ENCODE data around the gene PTPN20. TPM values are rescaled to one million over a fixed set of nuclear protein-coding genes. Genes with fewer than 3 reads are reported as not detected.

PTPN20 gene
- total and polyA plus RNA-seq, 10 donors = 0.39 to 13.9 (median 2.8) TPM

- intact Hi-C loops (cut with DNase I; ENCODE audit: low total_unique reads) = no loop called here
- WGBS, 5 donors = 72 to 91% (median 83%) methylated on average over 4 to 5 of the region's 5 CpGs
- no peak overlapping the region for H3K4me3 ChIP-seq
- no peak overlapping the region for H3K27ac ChIP-seq
- no peak for DNase-seq
- H3K27me3 ChIP-seq (replicated peaks in 1 of 7) = no peaks in the 10 kb centered on the region
- no peaks in the 10 kb centered on the region for H3K9me3 ChIP-seq
- H3K4me1 ChIP-seq = no peaks in the 10 kb centered on the region
- H3K36me3 ChIP-seq = no peaks in the 10 kb centered on the region
- TF ChIP-seq CTCF (IDR thresholded peaks at IDR 0.05 in 8 of 11, conservative IDR thresholded peaks at IDR 0.05 in 3 of 11) = no peak
- no peak for TF ChIP-seq POLR2AphosphoS5 (IDR thresholded peaks at IDR 0.05)
- TF ChIP-seq POLR2A (IDR thresholded peaks at IDR 0.05) = no peak
Measured at GRCh38 chr10:47033081-47033480, 121.9 kb downstream of the PTPN20 start.

- no peak overlapping the region for H3K4me3 ChIP-seq
- H3K4me1 ChIP-seq = no peaks in the 10 kb centered on the region
- no peaks in the 10 kb centered on the region for H3K27me3 ChIP-seq (replicated peaks in 1 of 7)
- intact Hi-C loops (cut with DNase I; ENCODE audit: low total_unique reads) = no loop called here
- peak; percentile 62 for DNase-seq
- no peaks in the 10 kb centered on the region for H3K9me3 ChIP-seq
- TF ChIP-seq CTCF (IDR thresholded peaks at IDR 0.05 in 8 of 11, conservative IDR thresholded peaks at IDR 0.05 in 3 of 11) = no peak
- no peak for TF ChIP-seq POLR2A (IDR thresholded peaks at IDR 0.05)
- no peak for TF ChIP-seq POLR2AphosphoS5 (IDR thresholded peaks at IDR 0.05)
- H3K27ac ChIP-seq = no peak overlapping the region
- no peaks in the 10 kb centered on the region for H3K36me3 ChIP-seq
- WGBS, 5 donors = 89 to 92% (median 89%) methylated on average over 13 of the region's 13 CpGs
Measured at GRCh38 chr10:47033541-47034270, 122.5 kb downstream of the PTPN20 start.

- DNase-seq = peak; percentile 45
- WGBS, 5 donors = 52 to 81% (median 74%) methylated on average over 9 of the region's 9 CpGs
- no peak overlapping the region for H3K27ac ChIP-seq
- TF ChIP-seq CTCF (IDR thresholded peaks at IDR 0.05 in 8 of 11, conservative IDR thresholded peaks at IDR 0.05 in 3 of 11) (no peak), POLR2A (IDR thresholded peaks at IDR 0.05) (no peak), POLR2AphosphoS5 (IDR thresholded peaks at IDR 0.05) (no peak)
- H3K4me3 ChIP-seq = no peak overlapping the region
- no peaks in the 10 kb centered on the region for H3K27me3 ChIP-seq (replicated peaks in 1 of 7)
- no peaks in the 10 kb centered on the region for H3K4me1 ChIP-seq
- intact Hi-C loops (cut with DNase I; ENCODE audit: low total_unique reads) = no loop called here
- H3K36me3 ChIP-seq = no peaks in the 10 kb centered on the region
- no peaks in the 10 kb centered on the region for H3K9me3 ChIP-seq
Measured at GRCh38 chr10:47034441-47035051, 123.3 kb downstream of the PTPN20 start.

- H3K36me3 ChIP-seq = no peaks in the 10 kb centered on the region
- WGBS, 5 donors = 79 to 93% (median 91%) methylated on average over 6 to 7 of the region's 7 CpGs
- H3K27me3 ChIP-seq (replicated peaks in 1 of 7) = no peaks in the 10 kb centered on the region
- no peaks in the 10 kb centered on the region for H3K4me1 ChIP-seq
- TF ChIP-seq POLR2A (IDR thresholded peaks at IDR 0.05) (no peak), POLR2AphosphoS5 (IDR thresholded peaks at IDR 0.05) (no peak), CTCF (IDR thresholded peaks at IDR 0.05 in 8 of 11, conservative IDR thresholded peaks at IDR 0.05 in 3 of 11) (no peak)
- no peak overlapping the region for H3K27ac ChIP-seq
- intact Hi-C loops (cut with DNase I; ENCODE audit: low total_unique reads) = no loop called here
- H3K9me3 ChIP-seq = no peaks in the 10 kb centered on the region
- no peak overlapping the region for H3K4me3 ChIP-seq
- peak; percentile 43 for DNase-seq
Measured at GRCh38 chr10:47035171-47035818, 124.1 kb downstream of the PTPN20 start.
